ENCODE measurements around the gene AMPH. TPM values are rescaled to one million over a fixed set of nuclear protein-coding genes. Genes with fewer than 3 reads are reported as not detected.
"Not testable (repeated sequence)": the region's sequence is repeated elsewhere in the genome, so short reads cannot be mapped to it uniquely, and the experiment has no call there.

Gene AMPH
- total and polyA plus RNA-seq, 9 of the 15 experiments (the other 6 are each of a cell fraction or from before 2014, with no cell fraction given), result 0.03 to 0.35 TPM; not detected in 7

DNA sequence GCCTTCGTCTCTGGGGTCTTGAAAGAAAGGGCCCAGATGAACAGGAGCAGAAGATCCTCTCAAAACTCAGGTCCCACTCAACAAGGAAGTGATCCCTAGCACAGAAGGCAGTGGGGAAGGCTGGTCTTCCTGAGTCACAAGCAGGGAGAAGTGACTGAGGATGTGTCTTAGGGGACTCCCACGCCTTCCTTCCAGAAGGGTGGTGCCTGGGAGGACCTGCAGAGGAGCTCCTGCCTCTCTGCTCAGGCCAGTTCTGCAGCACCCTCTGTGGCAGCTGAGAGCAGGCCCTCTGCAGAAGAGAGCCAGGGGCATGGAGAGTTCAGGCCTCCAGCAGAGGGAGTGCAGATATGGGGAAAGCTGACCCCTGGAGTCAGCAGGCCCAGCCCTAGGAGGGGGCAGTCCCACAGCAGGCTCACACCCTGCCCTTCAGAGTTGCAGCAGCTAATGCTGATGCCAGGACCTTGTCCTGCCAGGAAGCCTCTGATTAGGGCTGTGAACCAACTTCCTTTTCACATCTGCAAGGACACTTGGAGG is 289.9 kb downstream of the AMPH start:
- H3K9me1 ChIP-seq (ENCODE audit: control insufficient read depth, insufficient read depth, low read length); H3K27me3 ChIP-seq (ENCODE audit: control insufficient read depth in 2 of 2, insufficient read depth in 2 of 2, low read length in 2 of 2); CTCF ChIA-PET (ENCODE audit: low intra/inter-chr PET ratio); H3K9me3 ChIP-seq (replicated peaks; ENCODE audit: control insufficient read depth, insufficient read depth, low read depth, low read length); H4K20me1 ChIP-seq (replicated peaks; ENCODE audit: control insufficient read depth, insufficient read depth, low read length); in situ Hi-C loops (cut with MboI); BruUV-seq (replicated peaks); TF ChIP-seq ETV6, JUN (CRISPR knock-in tag; IDR thresholded peaks at IDR 0.05; ENCODE audit: borderline replicate concordance): not testable (repeated sequence)
- Histone ChIP-seq H3K36me3 (ENCODE audit: control insufficient read depth, insufficient read depth, low read length) (peaks cover 17% of the 10 kb centered on the region; the same call in 2 of the 3 replicates), H3K4me3 (peak overlapping the region; percentile 50), H2AFZ (ENCODE audit: low read depth, low read length) (peak overlapping the region; percentile 80), H3K79me2 (ENCODE audit: control insufficient read depth, insufficient read depth, low read length) (peaks cover 95% of the 10 kb centered on the region), H3K9ac (ENCODE audit: insufficient read depth in 1 of 2, low read depth in 2 of 2, low read length in 2 of 2) (peak overlapping the region; percentile 77 to 87), H3K4me1 (replicated peaks in 1 of 2; ENCODE audit: control insufficient read depth in 2 of 2, insufficient read depth in 2 of 2, low read length in 2 of 2) (peaks cover 16 to 23% of the 10 kb centered on the region in 2 experiments), H3K4me2 (ENCODE audit: insufficient read depth, low read length) (peak overlapping the region; percentile 94), H3K27ac (ENCODE audit: extremely low read depth, low read depth, low read length) (peak overlapping the region; percentile 87)
- WGBS (ENCODE audit: insufficient coverage, low coverage, missing lambda C conversion rate), result 0% methylated on average over 2 of the region's 2 CpGs
- ATAC-seq (peak; percentile 94), DNase-seq (ENCODE audit: extremely low read depth in 1 of 4, low spot score in 3 of 4) (peak; percentile 53 to 95 (median 68)), FAIRE-seq (peak; percentile 85)
- POLR2A ChIA-PET, result interaction anchor here (0.6 to 1.2 kb wide), 5 partner anchors 9 to 274 kb away, joined by 3 to 4 read pairs (median 3); no protein-coding TSS in a partner anchor
- intact Hi-C loops (cut with micrococcal nuclease), result loop anchor here (2.0 kb wide), 1 partner anchor 162 kb away; the partner anchor contains the start of gene STARD3NL
- TF ChIP-seq L3MBTL2 (IDR thresholded peaks at IDR 0.05) (peak; percentile 53; the same call in 1 of the 2 replicates), ARID1B (IDR thresholded peaks at IDR 0.05) (peak; percentile 74), ETV6 (IDR thresholded peaks at IDR 0.05; ENCODE audit: borderline replicate concordance in 1 of 2, low read depth in 2 of 2, low read length in 1 of 2) (peak; percentile 43 to 82; a peak in 3 of 4 replicates), LEF1 (IDR thresholded peaks at IDR 0.05) (0 out of 2 replicates have a peak, but pooled peaks have one; percentile 40), JUN (IDR thresholded peaks at IDR 0.05; ENCODE audit: borderline replicate concordance, low read depth, low read length) (0 out of 2 replicates have a peak, but pooled peaks have one; percentile 31), ZNF263 (CRISPR knock-in tag; IDR thresholded peaks at IDR 0.05; ENCODE audit: borderline replicate concordance) (peak; percentile 96)
- TF ChIP-seq, protein P1, sequence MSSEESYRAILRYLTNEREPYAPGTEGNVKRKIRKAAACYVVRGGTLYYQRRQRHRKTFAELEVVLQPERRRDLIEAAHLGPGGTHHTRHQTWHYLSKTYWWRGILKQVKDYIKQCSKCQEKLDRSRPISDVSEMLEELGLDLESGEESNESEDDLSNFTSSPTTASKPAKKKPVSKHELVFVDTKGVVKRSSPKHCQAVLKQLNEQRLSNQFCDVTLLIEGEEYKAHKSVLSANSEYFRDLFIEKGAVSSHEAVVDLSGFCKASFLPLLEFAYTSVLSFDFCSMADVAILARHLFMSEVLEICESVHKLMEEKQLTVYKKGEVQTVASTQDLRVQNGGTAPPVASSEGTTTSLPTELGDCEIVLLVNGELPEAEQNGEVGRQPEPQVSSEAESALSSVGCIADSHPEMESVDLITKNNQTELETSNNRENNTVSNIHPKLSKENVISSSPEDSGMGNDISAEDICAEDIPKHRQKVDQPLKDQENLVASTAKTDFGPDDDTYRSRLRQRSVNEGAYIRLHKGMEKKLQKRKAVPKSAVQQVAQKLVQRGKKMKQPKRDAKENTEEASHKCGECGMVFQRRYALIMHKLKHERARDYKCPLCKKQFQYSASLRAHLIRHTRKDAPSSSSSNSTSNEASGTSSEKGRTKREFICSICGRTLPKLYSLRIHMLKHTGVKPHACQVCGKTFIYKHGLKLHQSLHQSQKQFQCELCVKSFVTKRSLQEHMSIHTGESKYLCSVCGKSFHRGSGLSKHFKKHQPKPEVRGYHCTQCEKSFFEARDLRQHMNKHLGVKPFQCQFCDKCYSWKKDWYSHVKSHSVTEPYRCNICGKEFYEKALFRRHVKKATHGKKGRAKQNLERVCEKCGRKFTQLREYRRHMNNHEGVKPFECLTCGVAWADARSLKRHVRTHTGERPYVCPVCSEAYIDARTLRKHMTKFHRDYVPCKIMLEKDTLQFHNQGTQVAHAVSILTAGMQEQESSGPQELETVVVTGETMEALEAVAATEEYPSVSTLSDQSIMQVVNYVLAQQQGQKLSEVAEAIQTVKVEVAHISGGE (CRISPR knock-in tag; IDR thresholded peaks at IDR 0.05), result 0 out of 6 replicates have a peak, but pooled peaks of 1 of the 3 experiments have one; percentile 40
- TF ChIP-seq, protein P2, sequence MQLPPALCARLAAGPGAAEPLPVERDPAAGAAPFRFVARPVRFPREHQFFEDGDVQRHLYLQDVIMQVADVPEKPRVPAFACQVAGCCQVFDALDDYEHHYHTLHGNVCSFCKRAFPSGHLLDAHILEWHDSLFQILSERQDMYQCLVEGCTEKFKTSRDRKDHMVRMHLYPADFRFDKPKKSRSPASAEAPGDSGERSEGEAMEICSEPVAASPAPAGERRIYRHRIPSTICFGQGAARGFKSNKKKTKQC (CRISPR knock-in tag; IDR thresholded peaks at IDR 0.05), result peak; percentile 35; the same call in 1 of the 2 replicates
- TF ChIP-seq, protein P3, sequence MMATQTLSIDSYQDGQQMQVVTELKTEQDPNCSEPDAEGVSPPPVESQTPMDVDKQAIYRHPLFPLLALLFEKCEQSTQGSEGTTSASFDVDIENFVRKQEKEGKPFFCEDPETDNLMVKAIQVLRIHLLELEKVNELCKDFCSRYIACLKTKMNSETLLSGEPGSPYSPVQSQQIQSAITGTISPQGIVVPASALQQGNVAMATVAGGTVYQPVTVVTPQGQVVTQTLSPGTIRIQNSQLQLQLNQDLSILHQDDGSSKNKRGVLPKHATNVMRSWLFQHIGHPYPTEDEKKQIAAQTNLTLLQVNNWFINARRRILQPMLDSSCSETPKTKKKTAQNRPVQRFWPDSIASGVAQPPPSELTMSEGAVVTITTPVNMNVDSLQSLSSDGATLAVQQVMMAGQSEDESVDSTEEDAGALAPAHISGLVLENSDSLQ (IDR thresholded peaks at IDR 0.05), result peak; percentile 21; the same call in 1 of the 2 replicates

Data from K562 (cell line).